Stomach (tissue), 4 donors: Measurements from ENCODE around the gene RILPL2.
A peak's percentile ranks its signal among the peaks of the same experiment; 100 is the strongest.

ENCODE experiments used
- EP300 ChIP-seq: sonication (generic); formaldehyde crosslinking; IDR thresholded peaks from one replicate; pipeline ENCODE4 v1.6.1; 2017; ENCODE audit warnings: antibody characterized with exemption
- TF ChIP-seq, protein P1 (sequence below), 7 experiments: fragments of 450-650 bp in 4 of 7; fragments of 200-600 bp in 3 of 7; sonication (generic) in 3 of 7; IDR thresholded peaks; one replicate each; pipeline ENCODE4 v1.5.1; 2016 to 2019; ENCODE audit warnings: antibody characterized with exemption in 7 of 7, control low read depth in 2 of 7, mild to moderate bottlenecking in 1 of 7

DNA sequence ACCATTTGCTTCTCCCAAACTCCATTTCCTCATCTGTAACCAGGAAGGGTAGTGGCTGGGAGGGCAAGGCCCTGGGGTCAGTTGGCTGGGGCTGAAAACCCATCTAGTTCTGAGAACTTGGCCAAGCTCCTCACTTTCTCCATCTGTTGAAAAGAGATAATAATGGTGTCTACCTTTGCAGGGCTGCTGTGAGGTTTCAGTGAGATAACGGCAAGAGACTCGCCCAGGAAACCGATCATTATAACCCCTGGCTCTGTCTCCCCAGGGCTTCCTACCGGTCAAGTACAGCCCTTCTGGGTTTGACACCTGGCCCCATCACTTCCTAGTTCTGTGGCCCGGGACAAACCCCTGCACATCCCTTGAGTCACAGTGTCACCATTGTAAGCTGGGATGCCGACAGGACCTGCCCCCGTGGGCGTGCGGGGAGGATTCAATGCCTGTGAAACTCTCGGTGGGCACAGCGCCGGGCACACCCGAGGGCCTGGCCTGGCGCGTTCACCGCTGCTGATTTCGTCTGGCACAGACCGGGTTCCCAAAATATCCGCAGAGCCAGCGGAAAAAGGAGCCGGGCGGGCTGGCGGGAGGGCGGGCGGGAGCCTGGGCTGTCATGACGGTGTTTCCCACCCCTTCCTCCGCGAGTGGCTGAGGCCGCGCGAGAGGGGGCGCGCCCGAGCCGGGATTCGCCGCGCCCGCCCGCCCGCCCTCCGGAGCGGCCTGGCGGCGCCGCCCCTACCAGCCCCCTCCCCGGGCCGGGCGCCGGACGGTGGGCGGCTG lies 48.1 kb downstream of the RILPL2 start:
- TF ChIP-seq, protein P1, sequence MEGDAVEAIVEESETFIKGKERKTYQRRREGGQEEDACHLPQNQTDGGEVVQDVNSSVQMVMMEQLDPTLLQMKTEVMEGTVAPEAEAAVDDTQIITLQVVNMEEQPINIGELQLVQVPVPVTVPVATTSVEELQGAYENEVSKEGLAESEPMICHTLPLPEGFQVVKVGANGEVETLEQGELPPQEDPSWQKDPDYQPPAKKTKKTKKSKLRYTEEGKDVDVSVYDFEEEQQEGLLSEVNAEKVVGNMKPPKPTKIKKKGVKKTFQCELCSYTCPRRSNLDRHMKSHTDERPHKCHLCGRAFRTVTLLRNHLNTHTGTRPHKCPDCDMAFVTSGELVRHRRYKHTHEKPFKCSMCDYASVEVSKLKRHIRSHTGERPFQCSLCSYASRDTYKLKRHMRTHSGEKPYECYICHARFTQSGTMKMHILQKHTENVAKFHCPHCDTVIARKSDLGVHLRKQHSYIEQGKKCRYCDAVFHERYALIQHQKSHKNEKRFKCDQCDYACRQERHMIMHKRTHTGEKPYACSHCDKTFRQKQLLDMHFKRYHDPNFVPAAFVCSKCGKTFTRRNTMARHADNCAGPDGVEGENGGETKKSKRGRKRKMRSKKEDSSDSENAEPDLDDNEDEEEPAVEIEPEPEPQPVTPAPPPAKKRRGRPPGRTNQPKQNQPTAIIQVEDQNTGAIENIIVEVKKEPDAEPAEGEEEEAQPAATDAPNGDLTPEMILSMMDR (IDR thresholded peaks at IDR 0.05) = peak in 2 of 7 experiments; percentile 9 to 34
- no peak for TF ChIP-seq EP300
